Umbilical cord (tissue), 2 donors: ENCODE results near the gene LPP. TPM values are rescaled to one million over a fixed set of nuclear protein-coding genes. Genes with fewer than 3 reads are reported as not detected.
"Not testable (repeated sequence)": the region's sequence is repeated elsewhere in the genome, so short reads cannot be mapped to it uniquely, and the experiment has no call there.

Source experiments
- DNase-seq: peaks from one replicate; pipeline ENCODE4 v3.0.0-alpha.2; 2015; ENCODE audit warnings: low spot score
- total RNA-seq: library from RNA; depleted of rRNA; stranded (reverse); fragments of >200 nt; gene quantifications from one replicate; pipeline ENCODE4 v1.2.3, GENCODE V29; 2014; ENCODE audit warnings: low replicate concordance; ENCODE audit not compliant: insufficient read depth

Gene LPP
- total RNA-seq, 1 donor from 2014 or later: 717 TPM

DNA sequence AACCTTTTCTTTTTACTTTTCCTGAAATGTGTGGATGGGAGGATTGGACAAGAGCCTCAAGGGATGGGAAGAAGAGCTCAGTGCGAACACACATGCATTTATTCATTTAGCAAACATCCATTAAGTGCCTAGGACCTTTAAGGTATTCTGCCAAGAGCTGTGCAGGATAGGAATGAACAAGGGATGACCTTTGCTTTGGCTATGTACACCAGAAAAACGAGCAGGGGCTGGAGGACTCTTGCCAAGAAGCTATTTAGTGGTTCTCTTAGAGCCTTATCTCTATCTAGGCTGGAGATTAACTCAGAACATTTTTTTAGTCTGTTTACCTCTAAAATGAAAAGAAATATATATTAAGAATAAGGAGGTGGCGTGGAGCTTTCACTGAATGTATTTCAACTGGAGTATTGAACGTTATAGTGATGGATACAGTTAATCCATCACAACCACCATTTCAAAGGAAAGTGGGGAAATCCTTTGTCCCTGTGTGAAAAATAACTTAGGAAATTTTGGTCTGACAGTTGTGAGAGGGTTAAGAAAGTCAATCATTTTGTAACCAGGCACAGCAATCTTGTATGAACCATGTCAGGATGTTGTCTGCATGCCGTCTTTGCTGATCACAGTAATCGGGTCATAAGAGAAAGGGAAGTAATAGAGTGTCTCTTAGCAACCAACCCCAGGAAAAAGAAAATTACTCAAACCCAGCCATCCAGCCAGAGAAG lies 279.0 kb downstream of the LPP start:
- DNase-seq: peak; percentile 54

DNA sequence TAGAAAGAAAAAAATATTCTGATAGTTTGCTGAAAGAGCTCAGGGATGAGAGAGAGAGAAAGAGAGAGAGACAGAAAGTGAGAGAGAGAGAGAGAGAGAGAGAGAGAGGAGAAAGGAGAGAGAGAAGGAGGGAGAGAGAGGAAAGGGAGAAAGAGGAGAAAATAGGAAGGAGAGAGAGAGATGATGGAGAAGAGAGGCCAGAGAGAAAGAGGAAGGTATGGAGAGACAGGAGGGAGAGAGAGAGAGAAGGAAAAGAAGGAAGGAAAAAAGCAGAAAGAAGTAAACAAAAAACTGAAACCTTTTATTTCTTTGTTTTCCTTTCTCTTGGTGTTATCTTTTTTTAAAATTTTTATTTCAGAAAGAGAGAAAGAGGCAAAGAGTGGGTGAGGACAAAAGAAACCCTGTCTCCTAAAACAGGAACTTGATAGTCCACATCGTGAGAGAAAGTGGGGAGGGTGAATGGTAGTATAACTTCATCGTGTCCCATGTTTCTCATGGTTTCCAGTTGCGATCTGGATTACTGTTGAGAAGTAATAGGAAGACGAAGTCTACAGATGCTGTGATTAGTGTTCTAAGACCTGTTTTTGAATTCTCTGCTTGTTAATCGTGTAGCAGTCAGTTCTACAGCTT lies 279.7 kb downstream of the LPP start:
- DNase-seq: no peak

DNA sequence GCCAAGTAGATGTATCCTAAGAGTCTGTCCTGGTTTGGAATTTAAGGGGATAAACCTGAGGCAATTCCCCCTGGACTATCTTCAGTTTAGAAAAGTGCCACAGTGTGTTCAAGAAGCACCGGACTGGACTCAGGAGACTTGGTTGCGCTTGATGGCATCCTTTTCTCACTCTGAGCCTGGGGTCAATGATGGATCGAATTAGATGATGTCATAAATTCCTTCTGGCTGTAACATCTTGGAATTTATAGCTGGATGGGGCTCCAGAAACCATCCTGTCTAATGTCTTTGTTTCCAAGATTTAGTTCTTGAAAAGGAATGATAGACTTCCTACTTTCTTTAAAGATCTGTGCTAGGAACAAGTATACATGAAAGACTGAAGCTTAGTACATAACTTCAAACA lies 280.6 kb downstream of the LPP start:
- DNase-seq: no peak

DNA sequence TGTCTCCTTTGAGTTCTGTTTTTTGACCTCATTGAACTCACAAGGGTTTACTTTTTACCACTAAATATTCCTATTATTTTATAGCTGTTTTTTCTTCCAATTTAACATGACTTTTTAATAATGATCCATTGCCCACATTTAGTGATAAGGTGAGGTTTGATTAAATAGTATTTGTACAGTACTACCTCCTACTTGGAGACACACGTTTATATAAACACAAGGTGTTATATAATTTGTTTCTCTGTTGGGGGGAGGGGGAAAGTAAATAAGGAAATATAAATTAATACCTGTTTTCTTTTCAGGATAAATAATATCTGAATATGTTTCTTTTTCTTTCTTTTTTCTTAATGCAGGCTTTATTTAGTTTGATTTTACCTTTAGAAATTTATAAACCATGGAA lies 281.3 kb downstream of the LPP start:
- no peak for DNase-seq

DNA sequence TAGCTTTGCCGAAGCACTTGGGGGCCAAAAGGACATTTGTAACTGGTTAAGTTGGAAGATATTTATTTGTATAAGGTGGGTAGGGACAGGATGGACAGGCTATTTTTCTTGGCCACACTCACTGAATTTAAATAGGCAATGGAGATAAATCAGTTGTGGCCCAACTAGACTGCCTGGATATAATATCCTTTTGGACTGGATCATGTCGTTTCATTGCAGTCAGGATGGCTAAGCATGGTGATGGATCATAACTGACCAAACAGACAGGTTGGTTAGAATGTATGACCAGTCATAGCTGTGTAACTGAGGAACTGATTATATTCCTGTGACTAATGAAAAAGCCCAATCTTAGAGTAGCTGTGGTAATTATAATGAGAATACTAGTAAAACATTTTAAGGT lies 284.0 kb downstream of the LPP start:
- no peak for DNase-seq

DNA sequence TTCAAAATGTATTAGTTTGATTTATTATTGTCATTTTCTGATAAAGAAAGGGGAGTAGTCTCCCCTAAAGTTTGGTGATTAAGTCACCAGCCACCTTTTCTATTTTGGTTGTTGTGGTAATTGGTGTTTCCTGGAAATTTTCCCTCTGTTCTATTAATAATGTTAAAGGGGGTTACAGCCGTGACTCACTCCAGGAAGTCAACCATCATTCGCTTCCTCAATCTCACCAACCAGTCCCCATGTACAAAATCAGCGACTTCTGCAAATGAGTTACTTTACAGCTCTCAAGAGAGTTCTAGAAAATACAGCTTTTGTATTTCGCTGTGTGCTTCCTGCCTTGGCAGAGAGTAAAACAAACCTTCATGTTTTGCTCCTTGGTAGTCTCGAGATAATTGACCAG lies 285.1 kb downstream of the LPP start:
- DNase-seq: peak; percentile 37

DNA sequence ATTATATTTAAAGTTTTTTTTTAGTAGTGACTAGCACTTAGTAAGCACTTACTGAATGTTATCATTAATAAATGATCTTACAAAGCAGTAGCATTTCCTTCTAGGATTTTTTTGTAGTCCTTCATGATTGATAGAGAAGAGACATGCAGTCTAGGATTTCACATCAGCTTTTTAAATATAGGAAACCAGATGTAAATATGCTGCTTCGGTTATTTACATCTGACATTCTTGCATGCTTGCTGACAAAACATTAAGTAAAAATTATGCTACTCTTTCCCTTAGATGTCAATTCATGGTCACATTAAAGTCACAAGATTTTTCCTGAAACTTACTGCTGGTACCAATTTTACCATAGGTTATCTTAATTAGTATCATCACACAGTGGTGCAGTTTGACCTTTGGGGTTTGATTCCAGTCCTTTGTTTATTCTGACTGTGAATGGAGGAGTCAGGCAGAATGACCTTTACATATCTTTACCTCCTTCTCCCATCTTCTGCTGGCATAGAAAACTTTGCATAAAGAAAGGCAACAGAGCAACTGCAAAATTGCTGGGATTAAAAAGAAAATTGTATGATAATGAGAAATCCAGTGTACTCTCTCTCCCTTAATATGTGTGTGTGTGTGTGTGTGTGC lies 286.5 kb downstream of the LPP start:
- no peak for DNase-seq

DNA sequence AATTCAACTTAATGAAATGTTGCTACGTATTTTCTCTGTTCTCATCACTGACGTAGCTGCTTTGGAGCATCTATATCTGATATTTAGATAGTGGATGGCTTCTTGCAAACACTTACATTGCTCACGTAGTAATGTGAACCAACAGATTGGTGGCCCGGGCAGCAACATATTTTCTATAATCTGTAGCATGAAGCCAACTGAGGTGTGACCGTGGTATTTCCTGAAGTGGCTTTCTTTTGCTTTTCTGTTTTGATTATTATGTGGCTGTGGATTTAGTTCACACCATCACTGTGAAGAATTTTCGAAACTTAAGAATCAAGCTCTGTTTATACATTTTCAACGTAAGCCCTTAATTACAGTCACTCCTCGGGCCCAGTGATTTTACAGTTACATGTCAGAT lies 288.5 kb downstream of the LPP start:
- no peak for DNase-seq

DNA sequence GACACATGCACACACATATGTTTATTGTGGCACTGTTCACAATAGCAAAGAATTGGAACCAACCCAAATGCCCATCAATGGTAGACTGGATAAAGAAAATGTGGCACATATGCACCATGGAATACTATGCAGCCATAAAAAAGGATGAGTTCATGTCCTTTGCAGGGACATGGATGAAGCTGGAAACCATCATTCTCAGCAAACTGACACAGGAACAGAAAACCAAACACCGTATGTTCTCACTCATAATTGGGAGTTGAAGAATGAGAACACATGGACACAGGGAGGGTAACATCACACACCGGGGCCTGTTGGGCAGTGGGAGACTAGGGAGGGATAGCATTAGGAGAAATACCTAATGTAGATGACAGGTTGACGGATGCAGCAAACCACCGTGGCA lies 291.2 kb downstream of the LPP start:
- DNase-seq: not testable (repeated sequence)

DNA sequence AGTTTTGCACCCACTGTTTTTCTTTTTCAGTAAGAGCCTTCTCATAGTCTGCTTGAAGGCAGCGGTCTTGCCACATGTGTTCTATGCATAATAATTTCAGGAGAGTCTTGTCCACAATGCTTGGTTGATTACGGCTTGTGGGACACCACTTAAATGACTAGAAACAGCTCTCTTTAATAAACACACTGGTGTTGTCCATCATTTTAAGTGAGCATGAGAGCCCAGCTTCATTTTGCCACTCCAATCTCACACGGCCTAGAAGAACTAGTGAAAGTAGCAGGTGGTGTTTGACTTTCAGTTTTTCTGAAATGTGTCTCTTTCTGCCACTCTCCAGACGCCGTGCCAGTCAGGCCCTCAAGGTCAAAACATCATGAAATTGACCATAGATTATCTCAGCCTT lies 292.1 kb downstream of the LPP start:
- DNase-seq: no peak

DNA sequence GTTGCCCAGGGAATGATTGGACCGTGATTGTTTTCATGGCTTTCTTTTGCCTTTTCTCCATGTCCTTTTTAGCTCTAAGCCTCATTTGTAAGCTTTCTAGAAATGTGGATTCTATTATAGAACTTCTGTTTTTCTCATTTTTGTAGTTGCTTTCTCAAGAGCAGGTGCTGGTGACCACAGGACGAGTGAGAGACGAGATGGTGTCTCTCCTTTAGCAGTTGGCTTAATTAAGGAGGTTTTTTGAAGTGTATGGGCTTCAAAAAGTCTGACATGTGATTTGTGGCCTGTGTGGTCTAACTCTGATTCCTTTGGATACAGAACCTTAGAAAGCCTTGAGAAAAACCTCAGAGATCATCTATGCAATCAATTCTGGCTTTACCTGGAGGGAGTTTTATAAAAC lies 292.8 kb downstream of the LPP start:
- no peak for DNase-seq

DNA sequence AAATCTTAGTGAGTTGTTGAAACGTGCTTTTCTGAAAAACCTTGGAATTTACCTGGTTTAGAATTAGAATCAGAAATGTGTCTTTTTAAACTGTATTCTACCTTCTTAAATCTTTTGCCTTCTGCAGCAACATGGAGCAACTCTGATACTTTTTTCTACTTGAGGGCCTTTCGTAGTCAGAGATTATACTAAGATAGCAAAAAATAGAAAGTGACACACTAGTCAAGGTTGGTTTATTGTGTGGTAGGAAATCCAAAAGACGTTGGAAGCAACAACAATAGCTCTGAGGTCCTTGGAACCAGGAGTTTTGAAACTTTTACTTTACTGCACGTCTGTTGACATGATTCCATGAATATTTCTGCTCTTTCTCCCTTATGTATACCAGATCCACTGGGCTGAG lies 294.9 kb downstream of the LPP start:
- DNase-seq: no peak

DNA sequence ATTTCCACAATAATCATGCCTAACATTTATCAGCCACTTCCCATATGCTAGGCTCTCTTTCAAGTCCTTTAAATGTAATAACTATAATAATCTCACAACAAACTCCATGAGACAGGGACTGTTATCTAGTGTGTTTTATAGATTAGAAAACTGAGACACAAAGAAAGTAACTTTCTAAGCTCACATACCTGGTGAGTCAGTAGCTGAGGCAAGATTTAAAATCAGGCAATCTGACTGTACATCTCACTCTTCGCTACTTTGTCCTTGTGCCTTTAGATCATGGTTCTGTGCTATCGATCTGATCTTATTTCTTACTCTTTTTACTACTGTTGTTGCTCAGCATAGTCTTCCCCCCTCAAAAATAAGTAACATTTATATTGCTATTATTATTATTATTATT lies 295.5 kb downstream of the LPP start:
- no peak for DNase-seq

DNA sequence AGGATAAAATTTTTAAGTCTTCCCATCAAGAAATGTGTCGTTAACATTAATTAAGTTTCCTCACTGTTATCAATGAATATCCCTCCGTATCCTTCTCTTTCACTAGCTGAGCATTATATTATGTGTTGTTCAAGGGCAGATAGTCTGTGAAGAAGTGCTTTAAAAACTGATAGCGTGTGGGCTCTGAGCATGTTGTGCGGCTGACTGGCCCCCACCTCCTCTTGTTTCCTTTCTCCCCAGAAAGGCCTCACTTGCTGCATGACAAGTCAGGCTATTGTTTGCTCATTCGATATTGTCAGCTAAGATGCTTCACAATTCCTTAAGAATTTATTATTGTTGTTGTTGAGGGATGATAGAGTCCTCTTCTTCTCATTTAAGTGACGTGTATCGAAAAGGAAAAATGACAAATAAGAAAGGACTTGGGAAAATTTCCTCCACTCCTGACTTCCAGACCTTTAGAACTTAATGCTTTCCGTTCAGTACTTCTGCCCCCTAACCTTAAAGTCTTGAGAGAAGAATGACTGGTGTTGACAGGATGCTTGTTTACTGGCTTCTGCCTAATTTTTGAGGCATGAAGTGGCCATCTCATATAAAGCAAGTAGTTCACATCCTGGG lies 298.3 kb downstream of the LPP start:
- no peak for DNase-seq

DNA sequence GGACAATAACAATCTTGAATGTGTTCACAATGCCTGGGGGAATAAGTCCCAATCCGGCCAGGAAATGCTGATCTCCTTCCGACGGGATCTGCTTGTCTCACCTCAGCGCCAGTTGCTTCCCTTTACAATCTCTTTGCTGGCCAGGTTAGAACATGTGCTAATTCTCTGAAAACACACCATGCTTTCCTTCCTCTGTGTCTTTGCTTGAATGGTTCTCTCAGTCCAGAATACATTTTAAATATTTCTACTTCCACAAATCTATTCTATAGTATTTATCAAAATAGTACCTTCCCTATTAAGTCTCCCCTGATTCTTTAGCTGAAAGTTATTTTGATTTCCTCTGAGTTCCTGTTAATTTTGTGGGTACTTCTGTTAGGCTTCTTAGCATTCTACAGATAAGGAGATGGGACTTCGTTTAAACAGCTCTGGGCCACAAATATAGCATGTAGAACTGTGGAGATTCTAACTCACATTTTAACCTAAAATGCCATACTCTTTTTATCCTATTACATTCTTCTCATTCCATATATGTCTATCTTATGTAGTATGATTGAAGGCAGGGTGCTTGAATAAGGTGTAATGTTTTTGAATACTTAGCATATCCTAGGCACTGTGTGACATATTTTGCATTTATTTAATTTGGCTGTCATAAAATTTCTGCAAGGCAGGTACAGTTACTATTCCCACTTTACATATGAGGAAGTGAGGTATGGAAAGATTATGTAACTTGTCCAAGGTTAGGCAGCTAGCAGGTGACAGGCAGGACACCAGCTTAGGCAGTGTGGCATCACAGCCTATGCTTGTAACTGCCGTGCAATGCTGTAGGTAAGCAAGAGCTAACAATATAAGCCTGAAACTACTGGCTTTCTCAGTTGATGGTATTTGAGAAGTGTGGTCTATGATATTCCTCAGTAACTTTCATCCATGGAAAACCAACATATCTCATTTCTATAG lies 299.8 kb downstream of the LPP start:
- no peak for DNase-seq

DNA sequence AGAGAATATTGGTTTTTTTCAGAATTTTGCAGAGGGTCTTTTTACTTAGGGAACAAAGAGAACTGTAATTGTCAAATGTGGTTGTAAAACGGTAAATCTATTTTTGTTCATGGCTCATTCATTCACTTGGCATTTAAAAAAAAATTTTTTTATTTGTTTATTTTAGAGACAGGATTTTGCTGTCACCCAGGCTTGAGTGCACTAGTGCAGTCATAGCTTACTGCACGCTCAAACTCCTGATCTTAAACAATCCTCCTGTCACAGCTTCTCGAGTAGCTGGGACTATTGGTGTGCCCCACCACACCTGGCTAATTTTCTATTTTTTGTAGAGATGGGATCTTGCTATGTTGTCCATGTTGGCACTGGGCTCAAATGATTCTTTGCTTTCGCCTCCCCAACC lies 301.8 kb downstream of the LPP start:
- no peak for DNase-seq

DNA sequence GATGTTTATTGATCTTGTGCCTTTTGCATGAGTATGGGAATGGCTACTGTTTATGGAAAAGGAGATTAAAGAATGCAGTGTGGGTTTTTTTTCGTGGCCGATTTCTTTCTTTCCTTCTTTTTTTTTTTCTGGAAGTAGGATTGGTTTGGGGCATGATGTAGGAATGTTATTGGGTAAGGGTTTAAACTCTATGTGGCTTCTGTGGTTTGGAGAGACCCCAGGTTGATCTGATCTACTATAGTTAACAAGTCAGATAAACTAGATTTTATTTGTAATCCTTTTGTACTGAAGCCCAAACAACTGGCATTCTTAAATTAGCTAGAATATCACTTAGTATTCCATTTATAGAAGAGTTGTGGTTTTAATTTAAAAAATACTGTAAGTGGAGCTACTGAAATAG lies 304.8 kb downstream of the LPP start:
- DNase-seq: no peak

DNA sequence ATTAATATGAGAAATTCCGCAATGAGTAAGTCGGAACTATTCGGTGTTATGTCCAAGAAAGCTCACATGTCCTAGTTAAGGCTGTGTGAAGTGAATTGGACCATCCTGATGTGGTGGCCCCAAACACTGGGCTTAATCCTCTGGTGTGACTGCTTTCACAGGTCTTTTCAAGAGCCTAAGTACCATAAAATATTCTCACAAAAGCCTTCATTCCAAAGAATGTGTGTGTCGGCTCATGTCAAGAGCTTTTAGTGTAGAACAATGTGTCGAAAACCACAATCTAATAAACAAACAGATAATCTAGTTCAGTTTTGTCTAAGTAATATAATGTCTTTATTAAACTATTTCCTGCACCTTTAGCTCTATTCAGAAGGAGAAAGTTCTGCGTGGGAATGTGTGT lies 311.4 kb downstream of the LPP start:
- no peak for DNase-seq

DNA sequence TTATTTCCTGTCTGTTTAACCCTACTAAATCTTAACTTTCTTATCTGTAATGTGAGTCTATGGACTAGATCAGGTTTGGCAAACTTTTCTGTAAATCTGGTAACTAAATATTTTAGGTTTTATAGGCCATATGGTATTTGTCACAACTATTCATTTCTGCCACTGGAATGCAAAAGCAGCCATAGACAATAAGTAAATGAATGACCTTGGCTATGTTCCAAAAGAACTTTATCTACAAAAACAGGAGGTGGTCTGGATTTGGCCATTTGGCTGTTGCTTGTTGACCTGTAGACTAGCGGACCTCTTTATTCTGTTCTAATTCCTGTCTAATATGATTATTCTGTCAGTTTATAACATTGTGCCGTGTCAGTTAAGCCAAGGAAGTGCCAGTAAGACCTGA lies 314.2 kb downstream of the LPP start:
- DNase-seq: peak; percentile 14

DNA sequence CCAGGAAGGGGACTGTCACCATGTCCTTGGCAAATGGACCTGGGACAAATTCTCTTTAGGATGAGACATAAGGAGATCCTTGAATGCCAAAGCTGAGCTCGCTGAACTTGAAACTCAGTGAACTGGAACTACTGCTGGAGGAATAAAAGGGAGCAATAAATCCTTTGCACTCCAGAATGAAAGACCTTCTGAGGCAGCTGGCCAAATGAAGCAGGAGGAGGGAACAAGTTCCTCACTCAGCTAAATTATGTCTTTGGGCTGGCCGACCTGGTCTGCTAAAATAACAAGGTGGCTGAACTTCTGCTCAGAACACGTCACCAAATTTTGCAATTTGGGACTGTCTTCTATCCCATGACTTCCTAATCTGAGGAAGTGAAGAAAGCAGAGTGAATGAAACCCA lies 314.7 kb downstream of the LPP start:
- peak; percentile 15 for DNase-seq

DNA sequence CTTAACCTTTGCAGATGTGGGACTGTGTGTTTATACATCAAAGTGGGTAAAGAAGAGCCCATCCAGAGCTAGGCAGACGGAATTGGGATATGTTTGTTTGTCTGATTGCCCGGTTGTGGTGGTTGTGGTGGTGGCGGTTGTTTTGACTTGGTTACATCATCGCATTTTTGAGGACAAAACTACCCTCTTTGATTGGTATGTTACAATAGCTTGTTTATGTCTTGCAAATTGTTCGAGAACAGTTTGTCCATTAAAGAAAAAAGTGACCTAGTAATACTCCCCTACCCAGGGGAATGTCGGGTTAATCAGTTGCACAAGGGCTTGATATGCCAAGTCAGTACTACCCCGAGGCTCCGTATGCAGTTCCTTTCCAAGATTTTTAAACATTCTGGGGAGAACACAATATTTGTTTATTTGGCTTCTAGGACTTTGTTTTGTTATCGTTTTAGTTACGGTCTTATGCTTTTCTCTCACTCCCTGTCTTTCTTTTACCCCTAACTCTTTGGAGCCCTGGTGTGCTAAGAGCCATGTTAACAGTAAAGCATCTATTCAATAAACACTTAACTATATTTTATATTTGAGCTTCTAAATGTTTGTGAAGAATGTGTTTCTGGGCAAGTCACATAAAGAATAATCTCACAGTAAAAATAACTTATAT lies 315.4 kb downstream of the LPP start:
- DNase-seq: no peak
